Measurements from ENCODE around the gene ZNF526.

- TF ChIP-seq POLR2A (IDR thresholded peaks at IDR 0.05), result no peak
- no peak for TF ChIP-seq CTCF (IDR thresholded peaks at IDR 0.05)
Observed at GRCh38 chr19:42176649-42176989, 43.5 kb upstream of the ZNF526 start.
